HG02588 (cell line): ENCODE measurements around the gene LRRC4C.
A peak's percentile ranks its signal among the peaks of the same experiment; 100 is the strongest.

Experiments
- ATAC-seq: cut with Tn5 transposase; IDR thresholded peaks from one replicate; pipeline ENCODE4 v1.9.1; 2021; ENCODE audit warnings: mild to moderate bottlenecking, moderate library complexity; ENCODE audit not compliant: unreplicated experiment

Gene LRRC4C

GRCh38 chr11:40391679-40392078 lies 1067.8 kb downstream of the LRRC4C start:
- ATAC-seq: no peak

- no peak for ATAC-seq
Observed at GRCh38 chr11:40388097-40388818, 1071.2 kb downstream of the LRRC4C start.

- ATAC-seq: no peak
Observed at GRCh38 chr11:40387240-40387980, 1072.0 kb downstream of the LRRC4C start.

- no peak for ATAC-seq
Observed at GRCh38 chr11:40384991-40385390, 1074.5 kb downstream of the LRRC4C start.

- no peak for ATAC-seq
Observed at GRCh38 chr11:40381481-40381880, 1078.0 kb downstream of the LRRC4C start.

GRCh38 chr11:40380835-40381234 lies 1078.6 kb downstream of the LRRC4C start:
- no peak for ATAC-seq

GRCh38 chr11:40376331-40376730 lies 1083.1 kb downstream of the LRRC4C start:
- no peak for ATAC-seq

- ATAC-seq: no peak
Observed at GRCh38 chr11:40370821-40371616, 1088.4 kb downstream of the LRRC4C start.

GRCh38 chr11:40360206-40360798 lies 1099.2 kb downstream of the LRRC4C start:
- no peak for ATAC-seq

- ATAC-seq: no peak
Observed at GRCh38 chr11:40354121-40354520, 1105.3 kb downstream of the LRRC4C start.

GRCh38 chr11:40340911-40341310 lies 1118.5 kb downstream of the LRRC4C start:
- ATAC-seq: no peak

- peak; percentile 65 for ATAC-seq
Observed at GRCh38 chr11:40338739-40339138, 1120.7 kb downstream of the LRRC4C start.

GRCh38 chr11:40338062-40338461 lies 1121.4 kb downstream of the LRRC4C start:
- ATAC-seq: no peak

GRCh38 chr11:40337118-40337517 lies 1122.3 kb downstream of the LRRC4C start:
- no peak for ATAC-seq

- no peak for ATAC-seq
Observed at GRCh38 chr11:40328890-40329614, 1130.4 kb downstream of the LRRC4C start.

- ATAC-seq: no peak
Observed at GRCh38 chr11:40323241-40323640, 1136.2 kb downstream of the LRRC4C start.

GRCh38 chr11:40321537-40321936 lies 1137.9 kb downstream of the LRRC4C start:
- ATAC-seq: no peak

- ATAC-seq: no peak
Observed at GRCh38 chr11:40316171-40316570, 1143.3 kb downstream of the LRRC4C start.

GRCh38 chr11:40315122-40315521 lies 1144.3 kb downstream of the LRRC4C start:
- ATAC-seq: no peak

GRCh38 chr11:40314327-40314726 lies 1145.1 kb downstream of the LRRC4C start:
- ATAC-seq: no peak
